ENCODE data around the gene DEAF1. TPM values are rescaled to one million over a fixed set of nuclear protein-coding genes. Genes with fewer than 3 reads are reported as not detected.

Gene DEAF1
- total RNA-seq, 4 donors from 2014 or later: 14.8 to 42.4 (median 25.2) TPM

GRCh38 chr11:698493-699115, 3.6 kb upstream of the DEAF1 start:
- intact Hi-C loops (cut with DNase I; ENCODE audit: low total_unique reads): loop anchor here (2.0 to 5.0 kb wide), 4 partner anchors 30 to 131 kb away; partner anchors contain the start of gene TALDO1
- peak overlapping the region; percentile 92 to 100 (median 98) for H3K27ac ChIP-seq
- DNase-seq: no peak

GRCh38 chr11:697811-698311, 2.8 kb upstream of the DEAF1 start:
- H3K36me3 ChIP-seq: peaks cover 0 to 25% of the 10 kb centered on the region in 2 donors
- no peaks in the 10 kb centered on the region for H3K9me3 ChIP-seq
- intact Hi-C loops (cut with DNase I; ENCODE audit: low total_unique reads): loop anchor here (2.0 to 5.0 kb wide), 4 partner anchors 31 to 131 kb away; partner anchors contain the start of gene TALDO1
- DNase-seq (no peak), ATAC-seq (no peak)
- no peaks in the 10 kb centered on the region for H3K27me3 ChIP-seq
- H3K4me3 ChIP-seq: peak overlapping the region in 2 of 4 donors; percentile 22 to 86
- H3K4me1 ChIP-seq: peaks cover 33 to 35% of the 10 kb centered on the region in 2 donors
- TF ChIP-seq CTCF (IDR thresholded peaks at IDR 0.05 in 4 of 5, conservative IDR thresholded peaks at IDR 0.05 in 1 of 5) (no peak), POLR2A (IDR thresholded peaks at IDR 0.05) (no peak)
- H3K27ac ChIP-seq: peak overlapping the region; percentile 92 to 100 (median 98)
- in situ Hi-C loops (cut with MboI; ENCODE audit: low sequenced_read_pairs in 4 of 4): no loop called here

More at GRCh38 chr11:698493-699115, 3.6 kb upstream of the DEAF1 start:
- Histone ChIP-seq H3K9me3 (no peaks in the 10 kb centered on the region), H3K36me3 (peaks cover 0 to 25% of the 10 kb centered on the region in 2 donors), H3K4me3 (no peak overlapping the region), H3K27me3 (no peaks in the 10 kb centered on the region), H3K4me1 (peaks cover 29 to 30% of the 10 kb centered on the region in 2 donors)
- TF ChIP-seq POLR2A (IDR thresholded peaks at IDR 0.05): no peak
- TF ChIP-seq CTCF (IDR thresholded peaks at IDR 0.05 in 4 of 5, conservative IDR thresholded peaks at IDR 0.05 in 1 of 5): no peak
- in situ Hi-C loops (cut with MboI; ENCODE audit: low sequenced_read_pairs in 4 of 4): no loop called here
- ATAC-seq: no peak

- ATAC-seq: peak; percentile 35 to 51
- DNase-seq: peak in 1 of 2 donors; percentile 53
- Histone ChIP-seq H3K4me3 (peak overlapping the region; percentile 77 to 92 (median 89)), H3K9me3 (no peaks in the 10 kb centered on the region), H3K27ac (peak overlapping the region; percentile 92 to 100 (median 98)), H3K27me3 (no peaks in the 10 kb centered on the region), H3K36me3 (peaks cover 0 to 21% of the 10 kb centered on the region in 2 donors), H3K4me1 (peaks cover 33 to 35% of the 10 kb centered on the region in 2 donors)
- TF ChIP-seq CTCF (IDR thresholded peaks at IDR 0.05 in 4 of 5, conservative IDR thresholded peaks at IDR 0.05 in 1 of 5) (no peak), POLR2A (IDR thresholded peaks at IDR 0.05) (peak; percentile 14 to 50)
- in situ Hi-C loops (cut with MboI; ENCODE audit: low sequenced_read_pairs in 4 of 4) (no loop called here), intact Hi-C loops (cut with DNase I; ENCODE audit: low total_unique reads) (loop anchor here (5.0 kb wide), 3 partner anchors 50 to 130 kb away; partner anchors contain the start of gene TALDO1)
These were observed 2.0 kb upstream of the DEAF1 start for GRCh38 chr11:696955-697491.

- TF ChIP-seq CTCF (IDR thresholded peaks at IDR 0.05 in 4 of 5, conservative IDR thresholded peaks at IDR 0.05 in 1 of 5) (no peak), POLR2A (IDR thresholded peaks at IDR 0.05) (peak; percentile 69 to 72)
- peak; percentile 99 for DNase-seq
- H3K4me1 ChIP-seq: peaks cover 33 to 35% of the 10 kb centered on the region in 2 donors
- peaks cover 0 to 12% of the 10 kb centered on the region in 2 donors for H3K36me3 ChIP-seq
- no peaks in the 10 kb centered on the region for H3K27me3 ChIP-seq
- peak; percentile 72 to 74 for ATAC-seq
- peak within 1 kb of the TSS; percentile 77 to 92 (median 89) for H3K4me3 ChIP-seq
- no peaks in the 10 kb centered on the region for H3K9me3 ChIP-seq
- peak within 1 kb of the TSS; percentile 92 to 100 (median 98) for H3K27ac ChIP-seq
- intact Hi-C loops (cut with DNase I; ENCODE audit: low total_unique reads) (loop anchor here (1.0 to 5.0 kb wide), 4 partner anchors 52 to 128 kb away; partner anchors contain the start of genes PHRF1 and TALDO1), in situ Hi-C loops (cut with MboI; ENCODE audit: low sequenced_read_pairs in 4 of 4) (no loop called here)
These were observed 671 bp upstream of the DEAF1 start, which contains the start of gene TMEM80 for GRCh38 chr11:695538-696248. TSS of gene TMEM80 (plus strand) at chr11:695816. CDS start at chr11:695828, 12 bp downstream.

All from gastrocnemius medialis (tissue), 4 donors.